ENCODE measurements around the gene ELL2.

- TF ChIP-seq CTCF (IDR thresholded peaks at IDR 0.05; ENCODE audit: low read depth, low read length) (no peak), POLR2A (IDR thresholded peaks at IDR 0.05; ENCODE audit: extremely low read depth, insufficient read length) (no peak)
Observed at GRCh38 chr5:95973793-95974325, 12.2 kb upstream of the ELL2 start.

Data from NB4 (cell line).